CD4-positive, alpha-beta T cell treated with Interleukin-4 for 4 hours (primary cell): ENCODE measurements around the gene MFSD11.
A peak's percentile ranks its signal among the peaks of the same experiment; 100 is the strongest.
"Not testable (repeated sequence)": the region's sequence is repeated elsewhere in the genome, so short reads cannot be mapped to it uniquely, and the experiment has no call there.

ENCODE experiments used
- DNase-seq: peaks from one replicate; pipeline ENCODE4 v3.0.0-alpha.2; 2020

The MFSD11 gene

DNA sequence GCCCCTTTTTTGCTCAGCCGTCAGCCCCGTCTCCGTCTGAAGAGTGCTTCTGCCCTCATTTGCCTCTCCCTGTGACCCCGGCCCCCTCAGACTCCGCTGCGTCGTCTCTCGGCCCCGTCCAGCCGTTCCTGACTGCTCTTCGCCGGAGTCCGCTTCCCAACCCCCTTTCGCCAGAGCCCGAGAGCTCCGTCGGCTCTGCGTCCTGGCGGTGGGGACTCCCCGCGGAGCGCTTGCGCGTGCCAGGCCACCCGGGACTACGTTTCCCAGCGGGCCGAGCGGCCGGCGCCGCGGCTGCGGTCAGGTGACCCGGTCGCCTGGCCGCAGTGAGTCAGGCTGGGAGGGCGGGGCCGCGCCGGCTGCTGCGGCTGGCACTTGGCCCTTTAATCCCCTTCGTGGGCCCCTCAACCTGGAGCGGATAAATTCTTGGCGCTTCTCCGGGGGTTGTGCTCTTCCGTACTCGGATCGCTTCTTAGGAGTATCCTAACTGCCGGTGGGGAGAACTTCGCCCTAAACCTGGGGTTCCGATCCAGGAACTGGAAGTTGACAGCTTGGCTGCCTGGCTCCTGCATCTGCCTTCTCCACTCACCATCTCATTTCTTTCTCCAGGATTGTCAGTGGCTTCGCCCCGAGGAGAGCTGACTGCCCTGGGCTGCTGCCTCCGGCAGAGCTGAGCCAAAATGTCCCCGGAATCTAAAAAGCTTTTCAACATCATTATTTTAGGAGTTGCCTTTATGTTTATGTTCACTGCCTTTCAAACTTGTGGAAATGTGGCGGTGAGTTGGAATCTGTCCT lies at the start of gene MFSD11:
MFSD11 (plus strand) TSS at position 444 of the 792 bp plus-strand sequence; CDS start at position 678, 234 bp downstream.
- peak; percentile 91 for DNase-seq

DNA sequence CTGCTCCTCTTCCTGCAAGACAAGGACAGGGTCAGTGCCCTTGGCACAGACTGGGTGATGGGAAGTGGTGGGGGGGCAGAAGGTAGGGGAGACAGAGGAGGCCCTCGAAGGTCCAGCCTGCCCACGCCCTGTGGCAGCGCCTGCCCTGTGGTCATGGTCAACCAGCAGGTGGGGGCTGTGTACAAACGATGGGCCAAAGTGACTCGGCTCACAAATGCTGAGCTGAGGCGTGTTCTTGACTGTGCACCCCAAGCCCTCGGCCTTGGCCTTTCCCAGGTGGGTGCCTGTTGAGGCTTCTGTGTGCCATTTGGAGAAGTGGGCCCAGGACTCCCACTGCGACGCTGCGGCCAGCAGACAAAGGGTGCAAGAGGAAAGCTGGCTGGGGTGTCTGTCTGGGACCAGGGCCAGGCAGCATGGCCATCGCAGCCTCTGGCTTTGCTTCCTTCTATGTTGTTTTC lies 49.7 kb upstream of the MFSD11 start:
- DNase-seq, result no peak

DNA sequence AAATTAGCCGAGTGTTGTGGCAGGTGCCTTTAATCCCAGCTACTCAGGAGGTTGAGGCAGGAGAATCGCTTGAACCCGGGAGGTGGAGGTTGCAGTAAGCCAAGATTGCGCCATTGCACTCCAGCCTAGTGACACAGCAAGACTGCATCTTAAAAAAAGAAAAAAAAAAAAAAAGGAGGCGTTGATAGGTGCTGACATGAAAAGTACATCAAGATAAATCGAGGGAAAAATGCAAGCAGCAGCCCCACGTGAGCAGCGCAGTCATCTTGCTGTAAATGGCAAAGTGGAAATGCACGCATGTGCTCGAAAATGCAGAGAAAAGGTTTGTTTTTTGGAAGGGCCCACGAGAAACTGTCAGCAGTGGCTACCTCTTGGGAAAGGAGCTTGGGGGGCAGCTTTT lies 48.1 kb upstream of the MFSD11 start:
- no peak for DNase-seq

DNA sequence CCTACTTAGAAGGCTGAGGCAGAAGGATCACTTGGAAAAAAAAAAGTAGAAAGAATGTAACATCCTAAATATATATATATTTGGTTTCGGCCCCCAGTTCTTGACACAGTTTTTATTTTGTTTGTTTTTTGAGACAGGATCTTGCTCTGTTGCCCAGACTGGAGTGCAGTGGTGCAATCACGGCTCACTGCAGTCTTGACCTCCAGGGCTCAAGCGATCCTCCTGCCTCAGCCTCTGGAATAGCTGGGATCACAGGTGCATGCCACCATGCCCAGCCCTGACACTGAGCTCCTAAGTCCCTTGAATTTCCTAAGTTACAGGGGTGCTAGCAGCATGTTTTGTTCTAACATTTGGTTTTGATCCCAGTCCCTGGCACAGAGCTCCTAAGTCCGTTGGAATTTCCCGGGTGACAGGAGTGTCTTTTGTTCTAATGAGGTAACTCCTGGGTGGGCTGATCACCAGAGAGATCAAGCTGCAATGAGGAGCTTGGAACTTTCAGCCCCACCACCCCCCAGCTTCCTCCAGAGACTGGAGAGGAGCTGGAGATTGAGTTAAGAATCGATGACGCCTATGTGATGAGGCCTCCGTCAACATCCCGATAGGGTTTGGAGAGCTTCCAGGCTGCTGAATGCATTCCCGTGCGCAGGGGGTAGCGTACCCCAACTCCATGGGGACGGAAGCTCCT lies 47.2 kb upstream of the MFSD11 start:
- no peak for DNase-seq

DNA sequence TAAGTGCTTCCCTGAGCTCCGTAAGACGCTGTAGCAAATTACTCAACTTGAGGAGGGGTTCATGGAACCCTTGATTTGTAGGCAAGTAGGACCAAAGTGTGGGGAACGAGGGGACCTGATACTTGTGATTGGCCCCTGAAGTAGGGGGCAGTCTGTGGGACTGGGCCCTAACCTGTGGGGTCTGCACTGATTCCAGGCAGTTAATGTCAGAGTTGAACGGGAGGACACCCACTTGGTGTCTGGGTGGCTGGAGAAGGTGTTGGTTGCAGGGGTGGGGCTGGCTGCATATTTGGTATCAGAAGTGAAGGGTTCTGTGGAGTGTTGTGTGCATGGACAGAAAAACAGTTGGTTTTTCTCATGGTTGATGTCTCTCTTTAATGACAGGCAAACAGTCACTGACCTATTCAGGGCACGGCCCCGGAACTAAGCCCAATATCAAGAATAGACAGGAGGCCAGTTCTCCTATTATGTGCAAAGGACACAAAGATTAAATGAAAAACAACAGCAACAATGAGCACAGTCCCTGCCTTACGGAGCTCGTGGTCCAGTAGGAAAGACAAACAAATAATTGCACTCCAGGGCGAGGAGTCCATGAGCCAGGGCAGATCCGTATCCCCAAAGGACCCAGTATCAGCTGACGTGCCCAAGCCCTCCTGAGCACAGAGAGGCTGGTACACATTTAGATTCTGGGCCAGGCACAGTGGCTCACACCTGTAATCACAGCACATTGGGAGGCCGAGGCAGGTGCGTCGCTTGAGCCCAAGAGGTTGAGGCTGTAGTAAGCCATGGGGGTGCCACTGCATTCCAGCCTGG lies 46.3 kb upstream of the MFSD11 start:
- DNase-seq, result no peak

DNA sequence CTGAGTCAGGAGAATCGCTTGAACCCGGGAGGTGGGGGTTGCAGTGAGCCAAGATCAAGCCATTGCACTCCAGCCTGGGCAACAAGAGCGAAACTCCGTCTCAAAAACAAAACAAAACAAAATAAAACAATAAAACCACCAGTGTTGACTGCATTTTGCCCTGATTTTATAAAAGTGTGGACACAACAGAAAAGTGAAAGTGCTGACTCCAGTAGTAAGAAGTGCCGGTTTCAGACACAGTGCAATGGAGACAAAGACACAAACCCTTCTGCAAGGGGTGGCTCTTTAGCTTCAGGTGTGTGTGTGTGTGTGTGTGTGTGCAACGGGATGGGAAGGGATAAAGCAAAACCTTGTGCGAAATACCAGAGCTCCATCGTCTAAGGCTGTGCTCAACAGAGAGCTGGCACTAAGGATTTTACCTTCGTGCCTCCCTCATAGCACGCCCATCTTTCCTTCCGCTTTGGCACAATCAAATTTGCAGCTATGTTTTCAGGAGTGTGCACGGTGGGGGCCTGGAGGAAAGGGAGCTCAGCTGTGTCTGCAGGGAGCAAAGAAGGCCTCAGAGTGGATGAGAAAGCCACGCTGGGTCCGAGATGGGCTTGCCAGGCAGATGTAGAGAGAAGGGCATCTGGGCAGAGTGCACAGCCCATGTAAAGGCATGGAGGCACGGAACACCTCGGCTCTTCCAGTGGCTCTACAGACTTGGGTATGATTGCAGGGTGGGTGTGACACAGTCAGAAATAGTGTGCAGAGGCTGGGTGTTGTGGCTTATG lies 42.7 kb upstream of the MFSD11 start:
- no peak for DNase-seq

DNA sequence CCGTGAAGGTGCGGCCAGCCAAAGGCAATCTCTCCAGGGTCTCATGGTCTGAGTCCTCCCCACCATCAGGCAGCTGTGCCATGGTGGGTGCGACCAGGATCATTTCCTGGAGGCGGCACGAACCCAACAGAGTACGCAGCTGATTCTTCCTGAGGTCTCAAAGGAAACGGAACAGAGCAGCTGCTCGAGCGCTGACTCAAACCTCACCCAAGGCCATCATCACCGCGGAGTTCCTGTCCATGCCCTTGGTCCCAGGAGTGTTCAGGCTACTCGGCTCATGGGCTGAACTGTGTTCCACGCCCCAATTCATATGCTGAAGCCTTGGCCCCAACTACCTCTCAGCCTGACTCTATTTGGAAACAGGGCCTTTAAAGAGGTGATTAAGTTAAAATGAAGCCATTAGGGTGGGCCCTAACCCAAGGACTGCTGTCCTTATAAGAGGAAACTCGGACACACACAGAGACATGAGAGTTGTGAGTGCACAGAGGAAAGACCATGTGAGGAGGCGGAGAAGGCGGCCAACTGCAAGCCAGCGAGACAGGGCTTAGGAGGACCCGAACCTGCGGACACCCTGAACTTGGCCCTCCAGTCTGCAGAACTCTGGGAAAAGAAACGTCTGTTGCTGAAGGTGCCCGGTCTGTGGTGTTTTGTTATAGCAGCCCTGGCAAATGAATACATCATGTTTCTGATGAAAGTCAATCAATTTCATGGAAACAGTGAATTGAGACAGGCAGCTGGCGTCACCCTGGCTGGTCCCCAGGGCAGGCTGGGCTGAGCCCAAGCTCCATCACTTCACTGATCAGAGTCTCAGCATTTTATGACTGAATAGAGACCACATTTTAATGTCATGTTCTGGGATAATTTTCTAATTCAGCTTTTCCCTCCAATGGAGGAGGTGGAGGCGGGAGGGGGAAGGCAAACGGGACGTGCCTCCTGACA lies 40.9 kb upstream of the MFSD11 start:
- no peak for DNase-seq

DNA sequence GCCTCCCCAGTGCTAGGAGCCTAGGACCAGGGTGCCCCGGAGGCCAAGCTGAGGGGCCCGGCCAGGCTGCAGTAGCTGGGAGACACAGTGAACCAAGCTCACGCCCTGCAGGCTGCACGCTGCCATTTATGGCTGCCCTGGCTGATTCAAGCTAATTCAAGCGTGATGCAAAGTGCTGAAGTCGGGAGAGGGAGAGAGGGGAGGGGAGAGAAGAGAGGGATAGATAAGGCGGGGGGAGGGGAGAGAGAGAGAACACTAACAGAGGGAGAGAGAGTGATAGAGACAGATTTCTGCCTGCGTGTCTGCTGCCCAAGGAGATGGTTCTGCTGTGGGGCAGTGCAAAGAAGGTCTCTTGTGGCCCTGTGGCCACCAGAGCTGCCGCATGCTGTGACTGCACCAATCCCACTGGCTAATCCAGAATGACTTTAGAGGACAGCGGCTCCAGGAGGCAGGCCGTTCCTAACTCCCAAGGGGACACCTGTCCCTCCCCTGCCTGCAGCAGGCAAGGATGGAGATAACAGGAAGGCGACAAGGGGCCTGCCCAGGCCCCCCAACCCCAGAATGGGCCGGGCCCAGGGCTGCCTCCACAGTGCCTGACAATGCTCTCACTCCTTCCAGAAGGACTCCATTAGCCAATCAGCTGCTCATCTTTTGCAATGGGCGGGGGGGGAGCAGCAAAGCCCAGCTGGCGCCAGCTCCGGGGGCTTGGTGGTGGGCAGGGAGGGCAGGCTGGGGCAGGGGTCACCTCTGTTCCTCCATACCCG lies 40.0 kb upstream of the MFSD11 start:
- DNase-seq, result no peak

DNA sequence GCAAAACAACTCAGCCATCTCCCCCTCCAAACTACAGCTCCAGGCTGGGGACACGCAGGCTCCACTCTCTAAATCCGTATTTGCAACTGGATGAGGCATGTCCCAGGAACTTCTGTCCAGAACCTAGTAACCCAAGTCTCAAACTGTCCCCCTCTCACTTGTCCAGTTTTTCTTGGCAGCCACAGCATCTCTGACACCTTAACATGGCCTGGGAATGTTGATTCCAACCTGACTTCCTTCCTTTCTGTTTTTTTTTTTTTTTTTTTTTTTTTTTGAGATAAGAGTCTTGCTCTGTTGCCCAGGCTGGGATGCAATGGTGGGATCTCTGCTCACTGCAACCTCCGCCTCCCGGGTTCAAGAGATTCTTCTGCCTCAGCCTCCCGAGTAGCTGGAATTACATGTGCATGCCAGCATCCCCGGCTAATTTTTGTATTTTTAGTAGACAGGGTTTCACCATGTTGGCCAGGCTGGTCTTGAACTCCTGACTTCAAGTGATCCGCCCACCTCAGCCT lies 39.4 kb upstream of the MFSD11 start:
- DNase-seq, result not testable (repeated sequence)

DNA sequence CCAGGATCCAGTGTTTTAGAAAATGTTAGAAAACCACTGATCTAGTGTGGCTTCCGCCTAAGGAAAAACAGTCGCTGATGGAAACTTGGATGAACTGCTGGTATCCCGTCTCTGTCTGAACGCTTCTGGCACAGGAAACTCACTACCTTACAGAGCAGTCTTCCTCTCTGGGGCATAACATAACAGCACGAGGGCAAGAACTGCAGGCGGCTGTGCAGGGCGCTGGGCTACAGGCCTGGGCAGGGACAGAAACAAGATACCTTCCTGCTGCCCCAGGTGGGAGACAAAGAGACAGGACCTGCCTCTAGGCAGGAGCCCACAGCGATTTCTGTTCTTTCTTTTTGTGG lies 37.7 kb upstream of the MFSD11 start:
- no peak for DNase-seq

DNA sequence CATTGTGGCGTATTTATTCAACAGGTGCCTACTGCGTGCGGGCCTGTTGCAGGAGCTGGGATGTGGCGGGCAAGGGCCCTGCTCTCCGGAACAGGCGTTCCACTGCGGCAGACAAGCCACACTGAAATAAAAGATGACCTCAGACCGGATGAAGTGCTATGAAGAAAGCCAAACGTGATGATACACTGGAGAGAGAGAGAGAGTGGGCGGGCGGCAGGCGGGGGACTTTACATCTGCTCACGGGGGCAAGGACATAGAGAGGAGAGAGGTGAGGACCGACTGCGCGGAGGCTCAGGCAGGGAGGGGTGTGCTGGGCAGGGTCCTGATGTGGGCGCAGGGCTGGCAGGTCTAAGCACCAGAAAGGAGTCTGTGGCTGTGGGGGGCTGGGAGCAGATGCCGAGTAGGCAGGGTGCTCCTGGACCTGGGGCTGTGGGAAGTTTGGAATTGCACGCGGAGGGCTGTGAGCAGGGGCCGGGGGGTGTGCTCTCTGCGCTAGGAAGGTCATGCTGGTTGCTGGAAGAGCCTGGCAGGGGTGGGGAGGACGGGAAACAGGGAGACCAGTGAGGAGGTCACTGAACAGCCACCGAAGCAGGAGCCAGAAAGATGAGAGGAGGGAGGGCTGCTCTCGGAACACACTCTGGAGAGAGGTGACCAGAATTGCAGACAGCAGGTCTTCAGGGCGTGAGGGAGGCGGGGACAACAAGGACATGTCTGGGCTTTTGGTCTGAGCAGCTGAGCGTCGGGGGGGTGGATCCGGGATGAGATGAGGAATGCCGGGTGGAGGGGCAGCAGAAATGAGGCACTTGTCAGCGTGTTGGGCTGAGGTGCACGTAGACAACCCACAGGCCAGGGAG lies 37.1 kb upstream of the MFSD11 start:
- DNase-seq, result no peak

DNA sequence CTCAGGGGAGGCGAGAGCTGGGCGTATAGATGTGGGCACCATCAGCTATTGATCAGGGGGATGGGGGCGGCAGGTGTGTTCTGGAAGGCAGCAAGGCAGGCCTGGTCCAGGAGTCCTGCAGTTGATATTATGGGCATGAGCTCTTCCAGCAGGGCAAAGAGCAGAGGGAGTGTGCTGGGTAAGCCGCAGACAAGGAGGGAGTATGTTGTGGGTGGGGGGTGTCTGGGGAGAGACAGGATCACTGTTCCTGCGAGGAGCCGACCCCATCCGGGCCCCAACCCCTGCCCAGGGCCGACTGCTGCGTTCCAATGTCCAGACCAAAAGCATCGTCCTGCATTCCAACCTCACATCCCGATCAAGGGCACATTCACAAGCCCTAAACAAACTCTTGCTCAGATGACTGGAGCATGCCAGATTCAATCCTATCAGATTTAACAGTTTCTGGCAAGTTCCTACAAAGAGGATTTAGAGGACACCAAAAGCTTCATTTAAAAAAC lies 36.4 kb upstream of the MFSD11 start:
- DNase-seq, result no peak

DNA sequence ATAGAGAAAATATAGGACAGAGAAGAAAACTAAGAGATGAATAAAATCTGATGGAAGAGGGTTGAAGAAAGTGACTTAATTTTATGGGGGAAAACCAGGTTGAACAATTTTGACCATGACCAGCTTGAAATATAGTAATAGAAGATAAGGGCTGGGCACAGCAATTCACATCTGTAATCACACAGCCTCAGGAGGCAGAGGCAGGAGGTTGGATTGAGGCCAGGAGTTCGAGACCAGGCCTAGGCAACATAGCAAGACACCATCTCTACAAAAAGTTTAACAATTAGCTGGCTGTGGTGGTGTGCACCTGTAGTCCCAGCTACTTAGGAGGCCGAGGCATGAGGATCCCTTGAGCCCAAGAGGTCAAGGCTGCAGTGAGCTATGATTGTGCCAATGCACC lies 35.8 kb upstream of the MFSD11 start:
- no peak for DNase-seq

DNA sequence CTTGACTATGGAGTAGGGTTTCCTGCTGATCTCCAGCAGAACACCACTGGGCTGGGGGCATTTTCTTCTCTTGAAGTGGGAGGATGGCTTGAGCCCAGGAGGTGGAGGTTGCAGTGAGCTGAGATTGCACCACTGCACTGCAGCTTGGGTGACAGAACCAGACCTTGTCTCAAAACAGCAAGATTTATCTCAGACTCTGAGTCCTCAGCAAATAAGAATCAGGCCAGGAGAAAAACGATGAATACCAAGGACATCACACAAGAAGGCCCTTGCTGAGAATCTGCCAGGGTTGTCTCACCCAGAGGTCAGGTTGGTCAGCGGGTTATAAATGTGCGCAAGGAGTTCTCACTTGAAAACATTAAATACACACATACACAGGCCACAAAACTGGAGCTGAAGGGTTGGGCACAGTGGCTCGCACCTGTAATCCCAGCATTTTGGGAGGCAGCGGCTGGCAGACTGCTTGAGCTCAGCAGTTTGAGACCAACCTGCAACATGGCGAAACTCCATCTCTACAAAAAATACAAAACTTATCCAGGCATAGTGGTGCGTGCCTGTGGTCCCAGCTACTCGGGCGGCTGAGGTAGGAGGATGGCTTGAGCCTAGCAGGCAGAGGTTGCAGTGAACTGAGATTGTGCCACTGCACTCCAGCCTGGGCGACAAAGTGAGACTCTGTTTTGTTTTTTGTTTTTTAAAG lies 34.8 kb upstream of the MFSD11 start:
- no peak for DNase-seq

DNA sequence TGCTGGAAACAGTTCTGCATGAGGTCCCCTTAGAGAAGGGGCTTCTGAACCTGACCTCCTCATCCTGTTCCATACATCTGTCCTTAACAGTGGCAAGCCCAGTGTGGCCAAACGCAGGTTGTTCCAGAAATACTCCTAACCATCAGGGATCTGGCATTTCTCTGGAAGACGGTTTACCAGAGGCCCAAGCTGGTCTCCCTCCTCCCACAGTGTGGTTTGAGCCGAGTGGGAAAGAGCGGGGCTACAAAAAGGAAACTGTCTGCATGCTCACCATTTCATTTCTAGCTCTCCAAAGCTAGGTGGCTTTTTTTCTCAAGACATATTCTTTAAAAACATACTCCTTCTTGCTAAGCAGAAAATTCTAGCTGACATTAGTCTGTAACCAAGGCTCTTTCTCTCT lies 33.1 kb upstream of the MFSD11 start:
- DNase-seq, result no peak

DNA sequence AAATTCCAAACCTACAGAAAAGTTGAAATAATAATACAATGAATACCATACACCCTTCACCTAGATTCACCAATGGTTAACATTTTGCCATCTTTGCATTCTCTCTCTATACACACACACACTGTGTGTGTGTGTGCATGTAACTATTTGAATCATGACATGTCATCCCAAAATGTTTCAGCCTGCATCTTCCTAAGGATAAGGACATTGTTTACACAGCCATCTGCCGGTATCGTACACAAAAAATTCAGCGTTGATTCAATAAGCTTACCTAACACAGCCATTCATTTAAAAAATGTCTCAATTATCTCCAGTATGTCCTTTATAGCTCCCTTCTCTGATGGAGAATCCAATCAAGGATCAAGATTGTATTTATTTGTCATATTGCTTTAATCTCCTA lies 31.1 kb upstream of the MFSD11 start:
- no peak for DNase-seq

DNA sequence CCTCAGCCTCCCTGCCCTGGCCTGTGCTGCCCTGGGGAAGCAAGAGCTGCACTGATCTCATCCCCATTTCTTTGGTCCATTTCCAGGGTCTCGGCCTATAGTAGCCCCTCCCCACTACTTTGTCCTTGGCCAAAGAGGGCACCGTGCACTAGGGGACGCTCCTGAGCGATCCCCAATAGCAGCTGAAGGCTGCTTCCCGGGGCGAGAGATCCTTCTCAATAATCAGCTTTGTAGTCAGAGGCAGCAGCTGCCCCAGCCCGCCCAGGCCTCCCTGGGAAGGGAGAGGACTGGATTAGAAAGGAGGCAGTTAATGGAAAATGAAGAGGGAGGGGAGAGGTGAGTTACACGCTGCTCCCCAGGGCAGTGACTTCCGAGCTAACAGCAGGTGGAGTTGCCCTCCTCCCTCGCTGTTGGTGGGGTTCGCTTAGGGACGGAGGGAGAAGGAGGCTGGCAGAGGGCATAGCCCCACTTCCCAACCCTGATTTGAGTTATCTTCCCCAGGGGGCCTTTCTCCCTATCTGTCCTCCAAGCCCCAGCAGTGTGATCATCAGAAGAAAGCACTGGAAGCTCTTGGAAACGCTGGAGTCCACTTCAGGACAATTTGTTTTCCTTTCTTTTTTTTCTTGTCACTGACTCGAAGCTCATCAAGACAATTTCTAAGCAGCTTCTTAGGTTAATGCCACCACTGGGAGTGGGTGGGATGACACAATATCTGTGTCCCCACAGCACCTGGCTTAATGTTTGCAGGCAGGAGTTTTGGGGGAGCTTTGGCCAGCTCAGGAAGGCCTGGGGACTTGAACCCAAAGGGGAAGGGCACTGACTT lies 29.7 kb upstream of the MFSD11 start:
- no peak for DNase-seq
